ENCODE data around the gene PPIL3. TPM values are rescaled to one million over a fixed set of nuclear protein-coding genes. Genes with fewer than 3 reads are reported as not detected.

The PPIL3 gene
- total and polyA plus RNA-seq, 9 of the 15 experiments (the other 6 are each of a cell fraction or from before 2014, with no cell fraction given), result 22.4 to 66.2 (median 49.0) TPM

- TF ChIP-seq ZNF217 (CRISPR knock-in tag; IDR thresholded peaks at IDR 0.05) (no peak), ATF1 (CRISPR knock-in tag; IDR thresholded peaks at IDR 0.05) (peak; percentile 71), ATF1 (tag; IDR thresholded peaks at IDR 0.05) (peak; percentile 97), PHF8 (IDR thresholded peaks at IDR 0.05; ENCODE audit: borderline replicate concordance, low read length) (peak; percentile 90), GTF2B (IDR thresholded peaks at IDR 0.05; ENCODE audit: extremely low read depth, insufficient read length) (no peak), NFE2 (IDR thresholded peaks at IDR 0.05; ENCODE audit: low read depth) (peak; percentile 43; the same call in 1 of the 2 replicates), JUND (IDR thresholded peaks at IDR 0.05; ENCODE audit: borderline replicate concordance, low read depth, low read length) (peak; percentile 79), JUND (tag; IDR thresholded peaks at IDR 0.05; ENCODE audit: borderline replicate concordance, low read depth, low read length) (peak; percentile 74; the same call in 2 of the 3 replicates), MAFF (IDR thresholded peaks at IDR 0.05; ENCODE audit: low read length) (no peak), CLOCK (CRISPR knock-in tag; IDR thresholded peaks at IDR 0.05; ENCODE audit: borderline replicate concordance) (no peak), TFAM (CRISPR knock-in tag; conservative IDR thresholded peaks at IDR 0.05) (no peak), SRSF7 (optimal IDR thresholded peaks at IDR 0.05; ENCODE audit: low read depth, low read length) (no peak), MLX (CRISPR knock-in tag; conservative IDR thresholded peaks at IDR 0.05) (no peak), SP1 (CRISPR knock-in tag; IDR thresholded peaks at IDR 0.05) (peak; percentile 90), POLR2A (conservative IDR thresholded peaks at IDR 0.05) (peak; percentile 97)
These were observed 24.5 kb downstream of the PPIL3 start, which contains the start of gene CLK1 (continued) for GRCh38 chr2:200864176-200865034.
